ENCODE measurements around the gene PHKB.

The PHKB gene

GRCh38 chr16:47711809-47712208 lies 250.7 kb downstream of the PHKB start:
- H3K4me3 ChIP-seq (ENCODE audit: low read length): no peak overlapping the region
- TF ChIP-seq ZNF274 (IDR thresholded peaks at IDR 0.05; ENCODE audit: low read depth, low read length): no peak

- no peak overlapping the region for H3K4me3 ChIP-seq (ENCODE audit: low read length)
- no peak for TF ChIP-seq ZNF274 (IDR thresholded peaks at IDR 0.05; ENCODE audit: low read depth, low read length)
Measured at GRCh38 chr16:47712276-47713224, 251.4 kb downstream of the PHKB start.

GRCh38 chr16:47713225-47713595 lies 252.1 kb downstream of the PHKB start:
- no peak for TF ChIP-seq ZNF274 (IDR thresholded peaks at IDR 0.05; ENCODE audit: low read depth, low read length)

DNA sequence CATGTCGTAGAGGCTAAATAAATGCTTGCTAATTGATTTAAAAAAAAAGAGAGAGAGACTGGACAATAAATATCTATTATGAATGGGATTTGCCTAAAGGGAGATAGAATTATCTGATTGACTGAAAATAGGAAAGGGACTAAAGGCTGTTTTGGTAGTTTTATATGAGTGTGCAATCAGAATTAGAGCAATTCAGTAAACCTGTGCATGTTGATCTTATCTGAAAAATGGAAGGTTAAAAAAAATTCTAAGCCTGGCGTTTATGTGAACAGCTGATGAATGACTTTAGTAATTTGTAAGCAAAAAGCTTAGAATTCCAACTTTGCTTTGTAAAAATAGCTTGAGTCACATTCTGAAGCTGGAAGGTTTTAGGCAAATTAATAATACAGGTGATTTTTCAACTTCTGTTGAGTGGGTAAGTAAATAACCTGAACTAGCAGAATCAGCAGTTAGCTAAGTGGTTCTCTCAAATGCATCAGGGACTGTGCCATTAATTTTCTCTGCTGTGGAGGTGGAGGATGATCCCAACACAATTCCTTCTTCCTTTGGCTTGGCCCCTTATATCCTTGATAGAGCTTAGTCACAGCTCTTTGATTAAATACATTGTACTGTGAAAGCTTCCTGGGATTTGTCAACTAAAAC lies 254.4 kb downstream of the PHKB start:
- H3K4me3 ChIP-seq (ENCODE audit: low read length): no peak overlapping the region
- TF ChIP-seq ZNF274 (IDR thresholded peaks at IDR 0.05; ENCODE audit: low read depth, low read length): no peak

More at GRCh38 chr16:47713225-47713595, 252.1 kb downstream of the PHKB start:
- no peak overlapping the region for H3K4me3 ChIP-seq (ENCODE audit: low read length)

DNA sequence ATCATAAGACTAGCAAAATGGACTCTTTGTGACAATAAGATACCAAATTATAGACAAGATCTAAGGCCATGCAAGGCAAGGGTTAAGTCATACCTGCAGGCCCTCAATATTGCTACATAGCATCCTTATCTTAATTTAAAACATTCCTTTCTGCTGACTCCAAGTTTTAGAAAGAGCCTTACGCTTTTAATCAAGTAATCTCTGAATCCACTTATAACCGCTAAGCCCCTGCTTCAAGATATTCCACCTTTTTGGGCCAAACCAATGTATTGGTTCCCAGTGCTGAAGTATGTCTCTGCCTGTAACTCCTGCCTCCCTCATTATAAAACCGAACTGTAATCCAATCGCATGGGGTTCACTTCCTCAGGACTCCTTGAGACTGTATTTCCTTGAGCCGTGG lies 255.4 kb downstream of the PHKB start:
- TF ChIP-seq ZNF274 (IDR thresholded peaks at IDR 0.05; ENCODE audit: low read depth, low read length): no peak
- no peak overlapping the region for H3K4me3 ChIP-seq (ENCODE audit: low read length)

- H3K4me3 ChIP-seq (ENCODE audit: low read length): no peak overlapping the region
- no peak for TF ChIP-seq ZNF274 (IDR thresholded peaks at IDR 0.05; ENCODE audit: low read depth, low read length)
Measured at GRCh38 chr16:47719713-47720112, 258.6 kb downstream of the PHKB start.

DNA sequence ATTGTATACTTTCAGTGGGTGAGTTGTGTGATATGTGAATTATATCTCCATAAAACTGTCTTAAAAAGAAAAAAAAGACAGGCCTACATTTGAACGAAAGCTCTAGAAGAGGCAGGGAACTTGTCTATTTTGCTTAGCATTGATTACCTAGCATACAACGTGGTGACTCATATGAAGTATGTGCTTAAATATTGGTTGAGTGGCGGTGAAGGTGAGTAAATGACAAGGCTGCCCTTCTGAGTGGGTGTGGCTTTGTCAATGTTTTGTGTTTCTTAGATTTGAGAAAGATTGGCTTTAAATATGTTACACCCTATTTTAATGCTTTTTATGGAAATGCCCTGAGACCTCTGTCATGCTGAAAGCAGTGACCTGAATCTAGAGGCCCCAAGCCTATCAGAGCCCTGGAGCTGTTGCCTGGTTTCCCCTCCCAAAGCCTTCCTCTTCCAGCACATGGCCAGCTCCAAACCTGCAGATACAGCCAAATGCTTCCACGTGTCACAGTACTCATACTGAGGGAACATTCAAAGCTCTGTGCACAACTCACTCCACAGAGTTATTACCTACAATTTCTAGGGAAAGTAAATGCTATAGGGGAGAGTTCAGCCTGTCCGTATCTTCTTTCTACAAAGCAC lies 260.0 kb downstream of the PHKB start:
- H3K4me3 ChIP-seq (ENCODE audit: low read length): no peak overlapping the region
- no peak for TF ChIP-seq ZNF274 (IDR thresholded peaks at IDR 0.05; ENCODE audit: low read depth, low read length)

DNA sequence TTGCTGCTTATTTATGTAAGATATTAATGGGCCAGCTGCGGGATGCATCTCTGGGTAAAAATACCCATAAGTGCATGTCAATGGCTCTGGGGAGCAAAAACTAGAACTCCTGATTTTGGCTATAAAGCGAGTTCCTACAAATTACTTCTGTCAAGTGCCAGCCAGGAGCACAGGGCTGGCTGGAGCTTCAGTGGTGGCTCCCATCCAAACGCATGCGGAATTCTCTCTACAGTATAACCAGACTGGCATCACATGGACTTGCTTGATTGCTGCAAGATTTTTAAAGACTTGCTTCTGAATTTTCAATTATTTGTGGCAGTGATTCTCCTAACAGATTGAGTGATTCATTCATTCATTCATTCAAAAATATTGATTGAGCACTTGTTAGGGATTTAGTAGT lies 260.9 kb downstream of the PHKB start:
- TF ChIP-seq ZNF274 (IDR thresholded peaks at IDR 0.05; ENCODE audit: low read depth, low read length): no peak
- H3K4me3 ChIP-seq (ENCODE audit: low read length): no peak overlapping the region

- TF ChIP-seq ZNF274 (IDR thresholded peaks at IDR 0.05; ENCODE audit: low read depth, low read length): no peak
- H3K4me3 ChIP-seq (ENCODE audit: low read length): no peak overlapping the region
Measured at GRCh38 chr16:47724115-47724785, 263.1 kb downstream of the PHKB start.

- no peak for TF ChIP-seq ZNF274 (IDR thresholded peaks at IDR 0.05; ENCODE audit: low read depth, low read length)
- H3K4me3 ChIP-seq (ENCODE audit: low read length): no peak overlapping the region
Measured at GRCh38 chr16:47725188-47725695, 264.1 kb downstream of the PHKB start.

- no peak overlapping the region for H3K4me3 ChIP-seq (ENCODE audit: low read length)
- TF ChIP-seq ZNF274 (IDR thresholded peaks at IDR 0.05; ENCODE audit: low read depth, low read length): no peak
Measured at GRCh38 chr16:47726031-47726675, 265.0 kb downstream of the PHKB start.

DNA sequence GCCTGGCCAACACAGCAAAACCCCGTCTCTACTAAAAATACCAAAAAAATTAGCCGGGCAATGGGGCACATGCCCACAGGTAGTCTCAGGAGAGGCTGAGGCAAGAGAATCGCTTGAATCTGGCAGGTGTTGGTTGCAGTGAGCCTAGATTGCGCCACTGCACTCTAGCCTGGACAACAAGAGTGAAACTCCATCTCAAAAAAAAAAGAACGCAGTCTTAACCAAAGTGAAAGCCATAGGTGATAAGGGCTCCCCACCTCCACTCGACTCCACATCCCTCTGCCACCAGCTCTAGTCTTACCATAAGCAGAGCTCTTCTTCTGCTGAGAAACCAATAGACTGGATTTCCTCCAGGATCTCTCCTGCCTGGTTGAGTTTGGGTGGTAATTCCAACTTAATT lies 266.0 kb downstream of the PHKB start:
- TF ChIP-seq ZNF274 (IDR thresholded peaks at IDR 0.05; ENCODE audit: low read depth, low read length): no peak
- no peak overlapping the region for H3K4me3 ChIP-seq (ENCODE audit: low read length)

DNA sequence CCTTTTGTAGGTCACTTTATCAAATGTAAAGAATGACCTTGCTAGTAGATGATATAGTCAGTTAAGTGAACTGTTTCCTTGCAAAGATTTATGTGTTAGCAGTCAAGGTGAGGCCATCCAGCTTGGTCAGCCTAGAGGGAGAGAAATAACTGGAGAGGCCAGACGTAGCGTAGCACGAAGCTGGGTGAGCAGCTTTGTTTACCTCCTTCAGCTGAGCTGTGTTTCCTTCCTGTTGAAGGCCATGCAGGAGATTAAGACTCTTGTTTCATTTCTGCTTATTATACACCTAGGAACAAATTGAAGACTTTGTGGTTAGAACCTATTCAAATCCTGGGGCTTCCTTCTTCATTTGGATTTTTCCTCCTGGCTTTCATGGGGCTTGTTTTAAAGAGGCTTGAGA lies 267.1 kb downstream of the PHKB start:
- H3K4me3 ChIP-seq (ENCODE audit: low read length): no peak overlapping the region
- TF ChIP-seq ZNF274 (IDR thresholded peaks at IDR 0.05; ENCODE audit: low read depth, low read length): no peak

Measured in GM08714 (cell line).